HCT116 (cell line): ENCODE results near the gene TBL2. TPM values are rescaled to one million over a fixed set of nuclear protein-coding genes. Genes with fewer than 3 reads are reported as not detected.

Experiments
- ATAC-seq: fragments of 200-7000 bp; cut with Tn5 transposase; 2 replicates; pipeline ENCODE4 v1.9.1; 2020; ENCODE audit warnings: mild to moderate bottlenecking, moderate library complexity
- BruUV-seq: library from RNA; stranded (reverse); fragments of 400-500 nt; replicated peaks from 2 replicates; lab custom pipeline; 2021; lab: Mats Ljungman, UMichigan
- CTCF ChIA-PET: fragments of 300-600 bp; sonication (Branson Sonifier 250); formaldehyde crosslinking; loops from one replicate; lab custom pipeline; 2021; ENCODE audit warnings: antibody characterized with exemption; lab: Charles Lee
- POLR2A ChIA-PET: fragments of 300-600, 350-600 bp; sonication (Branson Sonifier 250); formaldehyde crosslinking; loops from one replicate; lab custom pipeline; 2021; ENCODE audit warnings: antibody characterized with exemption; lab: Charles Lee
- RAD21 ChIA-PET, 2 experiments: fragments of 300-600 bp; sonication (Branson Sonifier 250); formaldehyde crosslinking; loops; one replicate each; lab custom pipeline; 2023; ENCODE audit warnings: low total read pairs in 2 of 2; ENCODE audit not compliant: uncharacterized antibody in 2 of 2, unreplicated experiment in 2 of 2, low non-redundant PET in 1 of 2; lab: Charles Lee
- DNase-seq: peaks from one replicate; pipeline ENCODE4 v3.0.0-alpha.2; 2010; ENCODE audit warnings: low read depth, low spot score
- H2AFZ ChIP-seq: fragments of 200-600 bp; shearing (Covaris generic), sonication (generic); 2 replicates; pipeline ENCODE4 v1.6.1; 2017; ENCODE audit warnings: low read depth, mixed run types, mixed read lengths, antibody characterized with exemption, low read length; ENCODE audit not compliant: poor library complexity, severe bottlenecking
- H3K27ac ChIP-seq: 2 replicates; pipeline ENCODE4 v1.5.1; 2012; ENCODE audit warnings: low read depth, low read length
- H3K27me3 ChIP-seq: fragments of 200-600 bp; sonication (generic); 2 replicates; pipeline ENCODE4 v1.6.1; 2016; ENCODE audit warnings: mixed run types, low read length, mixed read lengths; ENCODE audit not compliant: insufficient read depth
- H3K36me3 ChIP-seq, 2 experiments: fragments of 200-500 bp in 1 of 2; fragments of 200-600 bp in 1 of 2; sonication (Bioruptor generic) in 1 of 2; sonication (generic) in 1 of 2; 2 replicates each; pipeline versions ENCODE4 v1.5.1 to v1.6.1; 2014 to 2016; ENCODE audit warnings: low read length in 2 of 2, inconsistent platforms in 1 of 2, mixed read lengths in 1 of 2, mixed run types in 1 of 2; ENCODE audit not compliant: insufficient read depth in 2 of 2, control insufficient read depth in 1 of 2
- H3K4me1 ChIP-seq, 2 experiments: fragments of 200-600 bp in 1 of 2; sonication (generic) in 1 of 2; 2 replicates each; pipeline versions ENCODE4 v1.5.1 to v1.6.1; 2012 to 2017; ENCODE audit warnings: low read length in 2 of 2, inconsistent platforms in 1 of 2, mild to moderate bottlenecking in 1 of 2, mixed read lengths in 1 of 2, mixed run types in 1 of 2, moderate library complexity in 1 of 2; ENCODE audit not compliant: insufficient read depth in 2 of 2, control insufficient read depth in 1 of 2
- H3K4me2 ChIP-seq: fragments of 200-600 bp; sonication (generic); 2 replicates; pipeline ENCODE4 v1.6.1; 2017; ENCODE audit warnings: mixed run types, low read length, mixed read lengths
- H3K4me3 ChIP-seq, 2 experiments: fragments of 200-600 bp in 1 of 2; sonication (generic) in 1 of 2; replicated peaks in 1 of 2; 2 replicates each; pipeline ENCODE4 v1.5.1; 2011 to 2016; ENCODE audit warnings: low read length in 2 of 2, control low read depth in 1 of 2, low read depth in 1 of 2, mild to moderate bottlenecking in 1 of 2, mixed read lengths in 1 of 2, mixed run types in 1 of 2
- H3K79me2 ChIP-seq: fragments of 200-600 bp; sonication (generic); 2 replicates; pipeline ENCODE4 v1.6.1; 2017; ENCODE audit warnings: mild to moderate bottlenecking, mixed run types, low read length, moderate library complexity, mixed read lengths; ENCODE audit not compliant: insufficient read depth
- H3K9ac ChIP-seq: fragments of 200-600 bp; sonication (generic); 2 replicates; pipeline ENCODE4 v1.6.1; 2016; ENCODE audit warnings: low read length, mixed read lengths
- H3K9me2 ChIP-seq: fragments of 200-600 bp; sonication (generic), shearing (Covaris generic); 2 replicates; pipeline ENCODE4 v1.6.1; 2017; ENCODE audit warnings: mixed run types, mild to moderate bottlenecking, moderate library complexity; ENCODE audit not compliant: insufficient read depth
- H3K9me3 ChIP-seq, 2 experiments: fragments of 200-500 bp in 1 of 2; fragments of 200-600 bp in 1 of 2; sonication (Bioruptor generic) in 1 of 2; sonication (generic) in 1 of 2; 2 replicates each; pipeline ENCODE4 v1.6.1; 2014 to 2017; ENCODE audit warnings: low read length in 2 of 2, mixed read lengths in 2 of 2, inconsistent platforms in 1 of 2, low read depth in 1 of 2, mild to moderate bottlenecking in 1 of 2, mixed run types in 1 of 2, moderate library complexity in 1 of 2; ENCODE audit not compliant: control insufficient read depth in 1 of 2, insufficient read depth in 1 of 2
- H4K20me1 ChIP-seq: fragments of 200-600 bp; sonication (generic), shearing (Covaris generic); 2 replicates; pipeline ENCODE4 v1.6.1; 2017; ENCODE audit warnings: mixed run types, mild to moderate bottlenecking, moderate library complexity; ENCODE audit not compliant: insufficient read depth
- CBX3 ChIP-seq: IDR thresholded peaks from 2 replicates; pipeline ENCODE4 v1.6.1; 2012; ENCODE audit warnings: low read depth
- CEBPB ChIP-seq: IDR thresholded peaks from 2 replicates; pipeline ENCODE4 v1.6.1; 2012; ENCODE audit warnings: low read depth
- EGR1 ChIP-seq: IDR thresholded peaks from 2 replicates; pipeline ENCODE4 v1.6.1; 2012; ENCODE audit warnings: low read depth
- ELF1 ChIP-seq: IDR thresholded peaks from 2 replicates; pipeline ENCODE4 v1.6.1; 2012; ENCODE audit warnings: low read depth, borderline replicate concordance
- EZH2 ChIP-seq: fragments of 200-600 bp; sonication (generic); IDR thresholded peaks from 2 replicates; pipeline ENCODE4 v1.6.1; 2017; ENCODE audit warnings: antibody characterized with exemption, mixed run types
- FOSL1 ChIP-seq: IDR thresholded peaks from 2 replicates; pipeline ENCODE4 v1.6.1; 2012; ENCODE audit warnings: low read depth
- JUND ChIP-seq: IDR thresholded peaks from 2 replicates; pipeline ENCODE4 v1.6.1; 2012
- POLR2A ChIP-seq: IDR thresholded peaks from 2 replicates; pipeline ENCODE4 v1.7.0; 2011; ENCODE audit warnings: borderline replicate concordance; ENCODE audit not compliant: insufficient read depth, insufficient read length; ENCODE audit errors: extremely low read depth
- POLR2AphosphoS5 ChIP-seq: IDR thresholded peaks from 2 replicates; pipeline ENCODE4 v1.6.1; 2011; ENCODE audit warnings: mild to moderate bottlenecking, low read depth, low read length, moderate library complexity
- RAD21 ChIP-seq: IDR thresholded peaks from 2 replicates; pipeline ENCODE4 v1.6.1; 2012; ENCODE audit warnings: low read depth, mild to moderate bottlenecking
- SIN3A ChIP-seq: IDR thresholded peaks from 2 replicates; pipeline ENCODE4 v1.6.1; 2012; ENCODE audit warnings: low read depth
- SP1 ChIP-seq: IDR thresholded peaks from 2 replicates; pipeline ENCODE4 v1.6.1; 2012; ENCODE audit warnings: low read depth
- SRF ChIP-seq: IDR thresholded peaks from 2 replicates; pipeline ENCODE4 v1.6.1; 2012; ENCODE audit warnings: low read depth
- TCF7L2 ChIP-seq: IDR thresholded peaks from 2 replicates; pipeline ENCODE4 v1.7.0; 2011; ENCODE audit warnings: borderline replicate concordance, inconsistent platforms; ENCODE audit not compliant: insufficient read depth, insufficient read length; ENCODE audit errors: extremely low read depth
- ZFX ChIP-seq: fragments of 450-650 bp; IDR thresholded peaks from 2 replicates; pipeline ENCODE4 v1.6.1; 2017
- ZNF274 ChIP-seq: fragments of 200-500 bp; sonication (Bioruptor generic); IDR thresholded peaks from 2 replicates; pipeline ENCODE4 v1.6.1; 2014; ENCODE audit warnings: mild to moderate bottlenecking, low read depth, low read length, inconsistent platforms
- intact Hi-C: fragments of 100-400 bp; cut with micrococcal nuclease; formaldehyde crosslinking; loops from 2 replicates; pipeline ENCODE4 v1.10.0; 2022
- total RNA-seq: library from RNA; stranded (reverse); gene quantifications from one replicate; pipeline ENCODE4 v1.2.1, GENCODE V29; 2021; ENCODE audit not compliant: unreplicated experiment
- TF ChIP-seq, protein P1 (sequence below): IDR thresholded peaks from 2 replicates; pipeline ENCODE4 v1.6.1; 2011; ENCODE audit warnings: mild to moderate bottlenecking, low read length, moderate library complexity; ENCODE audit not compliant: insufficient replicate concordance; ENCODE audit errors: extremely low read depth

The TBL2 gene
- total RNA-seq, 1 experiment from 2014 or later, result 55.0 TPM

DNA sequence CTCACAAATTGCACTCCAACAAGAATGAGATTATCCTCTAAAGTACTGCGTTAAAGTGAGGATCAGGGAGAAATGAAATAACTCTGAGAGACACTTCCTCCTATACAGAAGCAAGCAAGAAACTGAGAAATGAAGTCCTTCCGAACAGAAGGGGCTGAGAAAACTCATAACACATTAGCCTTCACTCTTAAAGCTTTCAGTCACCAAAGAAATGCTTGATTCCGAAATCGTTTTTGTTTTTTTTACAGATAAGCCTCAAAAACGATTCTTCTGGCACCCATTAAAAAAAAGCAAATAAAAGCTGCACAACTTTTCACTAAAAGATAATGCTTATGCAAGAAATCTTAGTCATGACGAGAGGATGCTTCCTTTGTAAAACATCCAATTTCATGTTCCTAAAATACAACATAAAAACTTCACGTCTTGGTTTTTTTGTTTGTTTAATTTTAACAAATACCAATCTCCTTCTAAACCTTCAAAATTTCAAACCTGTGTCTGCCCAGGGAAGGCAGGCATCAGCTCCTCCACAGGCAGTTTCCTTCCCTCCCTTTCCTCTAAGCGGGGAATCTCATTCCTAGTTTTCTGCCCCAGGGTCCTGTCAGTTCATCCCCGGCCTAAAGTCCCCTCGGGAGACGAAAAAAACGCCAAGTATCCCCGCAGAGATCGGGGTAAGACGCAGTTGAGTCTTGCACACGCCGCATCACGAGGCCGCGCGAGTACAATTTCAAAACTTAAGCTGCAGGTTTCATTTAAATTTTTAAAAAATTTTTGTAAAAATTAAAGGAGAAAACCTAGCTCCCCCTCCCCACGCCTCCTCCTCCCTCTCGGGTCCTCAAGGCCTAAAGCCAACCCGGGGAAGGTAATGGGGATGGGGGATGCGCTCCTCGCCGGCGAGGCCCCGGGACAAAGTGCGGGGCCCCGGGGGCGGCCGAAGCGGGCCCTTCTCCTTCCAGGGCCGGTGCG lies 57.4 kb downstream of the TBL2 start:
- ChIA-PET RAD21 (interaction anchor here in 1 of 2 experiments (0.5 kb wide), 1 partner anchor 203 kb away, joined by 4 read pairs; no protein-coding TSS in a partner anchor), POLR2A (interaction anchor here (1.2 kb wide), 1 partner anchor 36 kb away, joined by 5 read pairs; no protein-coding TSS in a partner anchor), CTCF (no interaction called here)
- H3K9me2 ChIP-seq, result no peaks in the 10 kb centered on the region
- TF ChIP-seq JUND (no peak), SP1 (no peak), EGR1 (no peak), POLR2A (no peak), SIN3A (no peak)
- no peaks in the 10 kb centered on the region for H3K9me3 ChIP-seq
- no peaks in the 10 kb centered on the region for H3K27me3 ChIP-seq
- H3K4me3 ChIP-seq, result peak overlapping the region; percentile 86 to 87
- peak overlapping the region; percentile 96 for H3K27ac ChIP-seq
- peaks cover 9 to 18% of the 10 kb centered on the region in 2 experiments for H3K36me3 ChIP-seq
- peaks cover 20% of the 10 kb centered on the region; the same call in 1 of the 2 replicates for H4K20me1 ChIP-seq
- H3K4me2 ChIP-seq, result peak overlapping the region; percentile 87
- H3K4me1 ChIP-seq, result peaks cover 15 to 23% of the 10 kb centered on the region in 2 experiments; a peak in 3 of 4 replicates
- peak overlapping the region; percentile 97 for H3K9ac ChIP-seq
- H3K79me2 ChIP-seq, result peaks cover 57% of the 10 kb centered on the region
- TSS peak; percentile 48 for BruUV-seq
- no peak for DNase-seq
- no peak overlapping the region for H2AFZ ChIP-seq
- ATAC-seq, result no peak
- intact Hi-C loops, result loop anchor here (5.0 kb wide), 1 partner anchor 206 kb away; no protein-coding TSS in a partner anchor

- Histone ChIP-seq H3K79me2 (peaks cover 65% of the 10 kb centered on the region), H3K4me3 (peak overlapping the region; percentile 86 to 87), H3K4me1 (peaks cover 15 to 23% of the 10 kb centered on the region in 2 experiments; a peak in 3 of 4 replicates), H2AFZ (no peak overlapping the region), H3K27ac (peak overlapping the region; percentile 96; the same call in 1 of the 2 replicates), H3K36me3 (peaks cover 14 to 25% of the 10 kb centered on the region in 2 experiments), H3K27me3 (no peaks in the 10 kb centered on the region), H3K4me2 (peak overlapping the region; percentile 87), H4K20me1 (peaks cover 20% of the 10 kb centered on the region; the same call in 1 of the 2 replicates), H3K9ac (peak overlapping the region; percentile 97), H3K9me3 (no peaks in the 10 kb centered on the region), H3K9me2 (no peaks in the 10 kb centered on the region)
- RAD21 ChIA-PET, result no interaction called here
- no TSS peak for BruUV-seq
- DNase-seq (no peak), ATAC-seq (no peak)
- POLR2A ChIA-PET, result no interaction called here
- intact Hi-C loops, result loop anchor here (5.0 kb wide), 1 partner anchor 207 kb away; no protein-coding TSS in a partner anchor
- CTCF ChIA-PET, result no interaction called here
- TF ChIP-seq EZH2, result no peak
- TF ChIP-seq, protein P1, sequence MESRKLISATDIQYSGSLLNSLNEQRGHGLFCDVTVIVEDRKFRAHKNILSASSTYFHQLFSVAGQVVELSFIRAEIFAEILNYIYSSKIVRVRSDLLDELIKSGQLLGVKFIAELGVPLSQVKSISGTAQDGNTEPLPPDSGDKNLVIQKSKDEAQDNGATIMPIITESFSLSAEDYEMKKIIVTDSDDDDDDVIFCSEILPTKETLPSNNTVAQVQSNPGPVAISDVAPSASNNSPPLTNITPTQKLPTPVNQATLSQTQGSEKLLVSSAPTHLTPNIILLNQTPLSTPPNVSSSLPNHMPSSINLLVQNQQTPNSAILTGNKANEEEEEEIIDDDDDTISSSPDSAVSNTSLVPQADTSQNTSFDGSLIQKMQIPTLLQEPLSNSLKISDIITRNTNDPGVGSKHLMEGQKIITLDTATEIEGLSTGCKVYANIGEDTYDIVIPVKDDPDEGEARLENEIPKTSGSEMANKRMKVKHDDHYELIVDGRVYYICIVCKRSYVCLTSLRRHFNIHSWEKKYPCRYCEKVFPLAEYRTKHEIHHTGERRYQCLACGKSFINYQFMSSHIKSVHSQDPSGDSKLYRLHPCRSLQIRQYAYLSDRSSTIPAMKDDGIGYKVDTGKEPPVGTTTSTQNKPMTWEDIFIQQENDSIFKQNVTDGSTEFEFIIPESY, result no peak
- TF ChIP-seq CBX3, result no peak
- no peak for TF ChIP-seq POLR2A
- TF ChIP-seq SRF, result no peak
- no peak for TF ChIP-seq EGR1
- no peak for TF ChIP-seq ELF1
- no peak for TF ChIP-seq TCF7L2
- TF ChIP-seq FOSL1, result no peak
- no peak for TF ChIP-seq CEBPB
- TF ChIP-seq RAD21, result no peak
- no peak for TF ChIP-seq ZFX
- TF ChIP-seq POLR2AphosphoS5, result no peak
- no peak for TF ChIP-seq ZNF274
Measured at GRCh38 chr7:73519867-73520672, 58.3 kb downstream of the TBL2 start.
